ENCODE data around the gene TMEM139. TPM values are rescaled to one million over a fixed set of nuclear protein-coding genes. Genes with fewer than 3 reads are reported as not detected.
A peak's percentile ranks its signal among the peaks of the same experiment; 100 is the strongest.

TMEM139 gene
- total RNA-seq, 1 experiment from 2014 or later, result 48.4 TPM

GRCh38 chr7:143321242-143321641, 36.5 kb downstream of the TMEM139 start:
- no TSS peak for BruUV-seq (replicated peaks)
- H3K27ac Mint-ChIP-seq (ENCODE audit: unreplicated experiment), result no peak overlapping the region
- intact Hi-C loops (cut with micrococcal nuclease; ENCODE audit: unreplicated experiment), result loop anchor here (2.0 to 5.0 kb wide), 3 partner anchors 51 to 96 kb away; partner anchors contain the start of gene EPHA1
- no peaks in the 10 kb centered on the region for H3K27me3 Mint-ChIP-seq (ENCODE audit: unreplicated experiment)
- no peaks in the 10 kb centered on the region for H3K9me3 Mint-ChIP-seq (ENCODE audit: low read depth, unreplicated experiment)
- no peaks in the 10 kb centered on the region for H3K36me3 Mint-ChIP-seq (ENCODE audit: insufficient read depth, unreplicated experiment)
- peaks cover 48% of the 10 kb centered on the region for H3K4me1 Mint-ChIP-seq (ENCODE audit: low read depth, unreplicated experiment)
- CTCF ChIA-PET, result interaction anchor here (0.7 to 1.5 kb wide), 5 partner anchors 10 to 122 kb away, joined by 3 to 6 read pairs (median 4); partner anchors contain the start of genes EPHA1 and TAS2R60
- no peak overlapping the region for H3K4me3 Mint-ChIP-seq (ENCODE audit: low read depth, unreplicated experiment)
- TF ChIP-seq, protein P1, sequence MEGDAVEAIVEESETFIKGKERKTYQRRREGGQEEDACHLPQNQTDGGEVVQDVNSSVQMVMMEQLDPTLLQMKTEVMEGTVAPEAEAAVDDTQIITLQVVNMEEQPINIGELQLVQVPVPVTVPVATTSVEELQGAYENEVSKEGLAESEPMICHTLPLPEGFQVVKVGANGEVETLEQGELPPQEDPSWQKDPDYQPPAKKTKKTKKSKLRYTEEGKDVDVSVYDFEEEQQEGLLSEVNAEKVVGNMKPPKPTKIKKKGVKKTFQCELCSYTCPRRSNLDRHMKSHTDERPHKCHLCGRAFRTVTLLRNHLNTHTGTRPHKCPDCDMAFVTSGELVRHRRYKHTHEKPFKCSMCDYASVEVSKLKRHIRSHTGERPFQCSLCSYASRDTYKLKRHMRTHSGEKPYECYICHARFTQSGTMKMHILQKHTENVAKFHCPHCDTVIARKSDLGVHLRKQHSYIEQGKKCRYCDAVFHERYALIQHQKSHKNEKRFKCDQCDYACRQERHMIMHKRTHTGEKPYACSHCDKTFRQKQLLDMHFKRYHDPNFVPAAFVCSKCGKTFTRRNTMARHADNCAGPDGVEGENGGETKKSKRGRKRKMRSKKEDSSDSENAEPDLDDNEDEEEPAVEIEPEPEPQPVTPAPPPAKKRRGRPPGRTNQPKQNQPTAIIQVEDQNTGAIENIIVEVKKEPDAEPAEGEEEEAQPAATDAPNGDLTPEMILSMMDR (IDR thresholded peaks at IDR 0.05; ENCODE audit: unreplicated experiment), result no peak
- DNase-seq, result no peak

GRCh38 chr7:143321734-143322133, 37.0 kb downstream of the TMEM139 start:
- DNase-seq, result peak; percentile 70
- TF ChIP-seq, protein P1 (IDR thresholded peaks at IDR 0.05; ENCODE audit: unreplicated experiment), result peak; percentile 52
- Mint-ChIP-seq H3K36me3 (ENCODE audit: insufficient read depth, unreplicated experiment) (no peaks in the 10 kb centered on the region), H3K27me3 (ENCODE audit: unreplicated experiment) (no peaks in the 10 kb centered on the region), H3K4me3 (ENCODE audit: low read depth, unreplicated experiment) (no peak overlapping the region), H3K27ac (ENCODE audit: unreplicated experiment) (no peak overlapping the region), H3K9me3 (ENCODE audit: low read depth, unreplicated experiment) (no peaks in the 10 kb centered on the region), H3K4me1 (ENCODE audit: low read depth, unreplicated experiment) (peaks cover 45% of the 10 kb centered on the region)
- no TSS peak for BruUV-seq (replicated peaks)
- CTCF ChIA-PET, result interaction anchor here (0.5 to 1.5 kb wide), 7 partner anchors 9 to 122 kb away, joined by 3 to 6 read pairs (median 4); partner anchors contain the start of genes EPHA1 and TAS2R60
- intact Hi-C loops (cut with micrococcal nuclease; ENCODE audit: unreplicated experiment), result loop anchor here (2.0 to 5.0 kb wide), 3 partner anchors 51 to 95 kb away; partner anchors contain the start of gene EPHA1

DNA sequence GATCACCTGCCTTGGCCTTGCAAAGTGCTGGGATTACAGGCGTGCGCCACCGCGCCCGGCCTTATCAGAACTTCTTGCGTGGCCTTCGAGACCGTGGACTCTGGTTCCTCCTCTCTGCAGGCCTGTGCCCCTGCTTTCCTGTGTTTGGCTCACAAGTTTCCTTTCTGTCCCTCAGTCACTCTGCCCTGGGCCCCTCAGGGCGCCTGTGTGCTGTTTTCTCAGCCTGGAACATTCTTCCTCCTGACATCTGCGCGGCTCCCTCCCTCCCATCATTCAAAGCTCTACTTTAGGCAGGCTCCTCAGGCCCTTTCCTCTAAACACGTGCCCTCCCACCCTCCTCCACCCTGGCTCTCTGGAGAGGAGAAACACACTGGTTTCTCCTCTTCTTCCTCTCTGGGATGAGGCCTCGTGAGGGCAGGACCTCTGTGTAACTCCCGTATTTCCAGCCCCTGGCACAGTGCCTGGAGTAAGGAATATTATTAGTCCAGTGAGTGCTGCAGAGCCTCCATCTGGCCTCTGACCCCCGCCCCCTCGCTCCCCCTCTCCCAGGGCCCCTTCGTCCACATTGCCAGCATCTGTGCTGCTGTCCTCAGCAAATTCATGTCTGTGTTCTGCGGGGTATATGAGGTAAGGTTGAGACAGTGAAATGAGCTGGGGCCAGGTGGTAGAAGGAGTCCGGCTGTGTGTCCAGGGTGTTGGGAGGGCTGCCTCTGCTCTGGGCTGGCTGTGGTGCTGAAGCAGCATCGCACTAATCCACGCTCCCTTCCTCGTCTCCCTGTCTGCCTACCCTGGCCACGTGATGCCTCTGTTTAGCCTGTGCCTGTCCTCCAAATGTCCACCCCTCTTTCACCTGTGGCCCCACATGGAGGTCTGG, 38.2 kb downstream of the TMEM139 start:
- no peak for DNase-seq

DNA sequence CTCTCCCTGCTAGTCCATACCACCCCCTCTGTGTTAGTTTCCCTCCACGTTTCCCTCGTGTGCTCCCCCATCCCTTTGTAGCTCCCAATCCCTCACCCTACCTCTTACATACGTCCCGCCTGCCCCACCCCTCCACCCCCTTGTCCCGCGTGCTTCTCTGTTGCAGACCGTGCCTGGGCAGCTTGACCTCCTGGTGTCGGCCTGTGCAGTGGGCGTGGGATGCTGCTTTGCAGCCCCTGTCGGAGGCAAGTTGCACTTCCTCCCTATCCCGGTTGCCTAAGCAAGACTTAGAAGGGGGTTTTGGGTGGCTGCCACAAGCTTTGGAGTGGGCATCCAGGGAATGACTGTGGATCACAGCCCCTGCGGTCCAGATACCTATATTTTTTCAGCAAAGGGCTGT, 38.9 kb downstream of the TMEM139 start:
- no peaks in the 10 kb centered on the region for H3K9me3 Mint-ChIP-seq (ENCODE audit: low read depth, unreplicated experiment)
- no peaks in the 10 kb centered on the region for H3K36me3 Mint-ChIP-seq (ENCODE audit: insufficient read depth, unreplicated experiment)
- CTCF ChIA-PET, result no interaction called here
- no peak overlapping the region for H3K4me3 Mint-ChIP-seq (ENCODE audit: low read depth, unreplicated experiment)
- TF ChIP-seq, protein P1 (IDR thresholded peaks at IDR 0.05; ENCODE audit: unreplicated experiment), result no peak
- H3K4me1 Mint-ChIP-seq (ENCODE audit: low read depth, unreplicated experiment), result peaks cover 39% of the 10 kb centered on the region
- H3K27ac Mint-ChIP-seq (ENCODE audit: unreplicated experiment), result no peak overlapping the region
- intact Hi-C loops (cut with micrococcal nuclease; ENCODE audit: unreplicated experiment), result loop anchor here (5.0 kb wide), 1 partner anchor 49 kb away; no protein-coding TSS in a partner anchor
- no TSS peak for BruUV-seq (replicated peaks)
- H3K27me3 Mint-ChIP-seq (ENCODE audit: unreplicated experiment), result no peaks in the 10 kb centered on the region
- DNase-seq, result no peak

More for the DNA sequence above, 38.2 kb downstream of the TMEM139 start:
- no peak overlapping the region for H3K4me3 Mint-ChIP-seq (ENCODE audit: low read depth, unreplicated experiment)
- TF ChIP-seq, protein P1 (IDR thresholded peaks at IDR 0.05; ENCODE audit: unreplicated experiment), result no peak
- H3K27ac Mint-ChIP-seq (ENCODE audit: unreplicated experiment), result no peak overlapping the region
- H3K36me3 Mint-ChIP-seq (ENCODE audit: insufficient read depth, unreplicated experiment), result no peaks in the 10 kb centered on the region
- H3K27me3 Mint-ChIP-seq (ENCODE audit: unreplicated experiment), result no peaks in the 10 kb centered on the region
- no TSS peak for BruUV-seq (replicated peaks)
- H3K9me3 Mint-ChIP-seq (ENCODE audit: low read depth, unreplicated experiment), result no peaks in the 10 kb centered on the region
- intact Hi-C loops (cut with micrococcal nuclease; ENCODE audit: unreplicated experiment), result loop anchor here (5.0 kb wide), 1 partner anchor 49 kb away; no protein-coding TSS in a partner anchor
- CTCF ChIA-PET, result interaction anchor here (1.5 kb wide), 1 partner anchor 8 kb away, joined by 6 read pairs; no protein-coding TSS in a partner anchor
- peaks cover 39% of the 10 kb centered on the region for H3K4me1 Mint-ChIP-seq (ENCODE audit: low read depth, unreplicated experiment)
